A549 (cell line): ENCODE results near the gene LMF1. TPM values are rescaled to one million over a fixed set of nuclear protein-coding genes. Genes with fewer than 3 reads are reported as not detected.

ENCODE experiments used
- ATAC-seq, 2 experiments: fragments of 200-7000 bp in 1 of 2; fragments of >200 bp in 1 of 2; cut with Nextera tagmentation in 1 of 2; cut with Tn5 transposase in 1 of 2; 3 replicates each; pipeline versions ENCODE4 v1.8.0 to v1.9.1; 2018 to 2020; ENCODE audit warnings: mild to moderate bottlenecking in 1 of 2, moderate library complexity in 1 of 2
- CTCF ChIA-PET: fragments of 300-600 bp; sonication (Branson Sonifier 250); formaldehyde crosslinking; extraction: SDS; loops from one replicate; lab custom pipeline; 2021; ENCODE audit warnings: antibody characterized with exemption, inconsistent platforms; lab: Yijun Ruan, JAX
- POLR2A ChIA-PET: fragments of 350-600 bp; formaldehyde crosslinking; extraction: SDS; loops from one replicate; lab custom pipeline; 2021; ENCODE audit warnings: antibody characterized with exemption, inconsistent platforms; lab: Yijun Ruan, JAX
- DNase-seq, 2 experiments: peaks; one replicate each; pipeline versions ENCODE4 v3.0.0 to v3.0.0-alpha.2; 2011 to 2016; ENCODE audit warnings: low read depth in 1 of 2, low spot score in 1 of 2
- FAIRE-seq: peaks from 2 replicates; lab custom pipeline; 2011; peaks lifted over from hg19 to GRCh38; lab: Jason Lieb, UNC
- H3K27ac ChIP-seq, 2 experiments: fragments of >200 bp; sonication (Bioruptor Twin); formaldehyde crosslinking; 3 replicates each; pipeline ENCODE4 v1.5.1; 2016 to 2017
- H3K4me1 ChIP-seq: fragments of >200 bp; sonication (Bioruptor Twin); formaldehyde crosslinking; 3 replicates; pipeline ENCODE4 v1.6.1; 2016
- H3K4me2 ChIP-seq: fragments of >200 bp; sonication (Bioruptor Twin); formaldehyde crosslinking; 3 replicates; pipeline ENCODE4 v1.6.1; 2016
- H3K4me3 ChIP-seq: fragments of >200 bp; sonication (Bioruptor Twin); formaldehyde crosslinking; 3 replicates; pipeline ENCODE4 v1.5.1; 2016
- H3K9me3 ChIP-seq: fragments of >200 bp; sonication (Bioruptor Twin); formaldehyde crosslinking; 3 replicates; pipeline ENCODE4 v1.6.1; 2016
- BHLHE40 ChIP-seq: IDR thresholded peaks from 2 replicates; pipeline ENCODE4 v1.6.1; 2012; ENCODE audit warnings: low read depth, low read length, inconsistent platforms
- CBX2 ChIP-seq: fragments of 200-600 bp; sonication (generic); IDR thresholded peaks from 2 replicates; pipeline ENCODE4 v1.6.1; 2016; ENCODE audit warnings: low read depth, mild to moderate bottlenecking, borderline replicate concordance
- CHD2 ChIP-seq: fragments of 150-350 bp; IDR thresholded peaks from 2 replicates; pipeline ENCODE4 v1.6.1; 2014; ENCODE audit warnings: low read length; ENCODE audit not compliant: partially characterized antibody
- CHD4 ChIP-seq: fragments of 200-600 bp; sonication (generic); IDR thresholded peaks from 2 replicates; pipeline ENCODE4 v1.6.1; 2016; ENCODE audit warnings: antibody characterized with exemption, mild to moderate bottlenecking, borderline replicate concordance
- GATA3 ChIP-seq: IDR thresholded peaks from 2 replicates; pipeline ENCODE4 v1.6.1; 2012; ENCODE audit warnings: borderline replicate concordance
- HEYL ChIP-seq: fragments of 250-450 bp; sonication (Bioruptor Pico); IDR thresholded peaks from 2 replicates; pipeline ENCODE4 v1.8.0; 2021; ENCODE audit warnings: mild to moderate bottlenecking, moderate library complexity
- JUN ChIP-seq, 2 experiments: fragments of >200 bp; sonication (Bioruptor Twin); formaldehyde crosslinking; IDR thresholded peaks; 2 replicates in 1 of 2; 3 replicates in 1 of 2; pipeline ENCODE4 v1.6.1; 2016 to 2017
- JUNB ChIP-seq: fragments of >200 bp; sonication (Bioruptor Twin); formaldehyde crosslinking; IDR thresholded peaks from 2 replicates; pipeline ENCODE4 v1.6.1; 2016
- KDM5A ChIP-seq: fragments of 200-600 bp; sonication (generic); IDR thresholded peaks from 2 replicates; pipeline ENCODE4 v1.6.1; 2016; ENCODE audit warnings: antibody characterized with exemption, mild to moderate bottlenecking
- MAFK ChIP-seq: fragments of 450-650 bp; IDR thresholded peaks from 2 replicates; pipeline ENCODE4 v1.6.1; 2014; ENCODE audit not compliant: partially characterized antibody
- NPAS2 ChIP-seq: fragments of 250-450 bp; sonication (Bioruptor Pico); IDR thresholded peaks from 2 replicates; pipeline ENCODE4 v1.8.0; 2022; ENCODE audit warnings: mild to moderate bottlenecking, moderate library complexity, borderline replicate concordance
- NR3C1 ChIP-seq: fragments of >200 bp; sonication (Bioruptor Twin); formaldehyde crosslinking; IDR thresholded peaks from 3 replicates; pipeline ENCODE4 v1.6.1; 2017
- RARB ChIP-seq: fragments of 250-450 bp; sonication (Bioruptor Pico); IDR thresholded peaks from 2 replicates; pipeline ENCODE4 v1.8.0; 2021; ENCODE audit warnings: mild to moderate bottlenecking, moderate library complexity
- RCOR1 ChIP-seq: fragments of 150-350 bp; IDR thresholded peaks from 2 replicates; pipeline ENCODE4 v1.6.1; 2014; ENCODE audit warnings: antibody characterized with exemption, low read length, low read depth
- RFX5 ChIP-seq: fragments of 450-650 bp; IDR thresholded peaks from 2 replicates; pipeline ENCODE4 v1.7.1; 2014; ENCODE audit warnings: antibody characterized with exemption, mild to moderate bottlenecking, moderate library complexity
- TFCP2L1 ChIP-seq: fragments of 250-450 bp; sonication (Bioruptor Pico); IDR thresholded peaks from 2 replicates; pipeline ENCODE4 v1.5.0; 2021; ENCODE audit warnings: mild to moderate bottlenecking
- TP53 ChIP-seq: fragments of 250-450 bp; sonication (Bioruptor Pico); IDR thresholded peaks from 2 replicates; pipeline ENCODE4 v1.5.0; 2021; ENCODE audit warnings: mild to moderate bottlenecking, moderate library complexity
- ZFP36 ChIP-seq: fragments of 450-650 bp; IDR thresholded peaks from 2 replicates; pipeline ENCODE4 v1.6.1; 2014; ENCODE audit warnings: borderline replicate concordance; ENCODE audit not compliant: partially characterized antibody
- ZNF302 ChIP-seq: fragments of 250-450 bp; sonication (Bioruptor Pico); IDR thresholded peaks from 2 replicates; pipeline ENCODE4 v1.9.0; 2021; ENCODE audit warnings: inconsistent platforms, mild to moderate bottlenecking, moderate library complexity
- WGBS: methylation state at CpG from one replicate; pipeline ENCODE4 v1.1.6; 2017; ENCODE audit errors: missing lambda C conversion rate; 5-methylcytosine and 5-hydroxymethylcytosine counted together
- polyA plus RNA-seq, 4 experiments: library from polyadenylated mRNA; depleted of rRNA in 3 of 4; stranded (reverse); fragments of >200 nt; fragmentation: RNase III in 1 of 4; extraction: RNeasy Plus Mini Kit Qiagen cat#74134 plus additional on column Dnase treatment in 1 of 4; gene quantifications; 2 replicates in 3 of 4; 3 replicates in 1 of 4; pipeline ENCODE4 v1.2.3, GENCODE V29; 2011 to 2017
- TF ChIP-seq, protein P1 (sequence below): IDR thresholded peaks from 2 replicates; pipeline ENCODE4 v1.6.1; 2012
- TF ChIP-seq, protein P2 (sequence below): fragments of >200 bp; sonication (Bioruptor Twin); formaldehyde crosslinking; IDR thresholded peaks from 3 replicates; pipeline ENCODE4 v1.5.1; 2016
- TF ChIP-seq, protein P3 (sequence below): fragments of 150-350 bp; IDR thresholded peaks from 2 replicates; pipeline ENCODE4 v1.6.1; 2014; ENCODE audit warnings: low read depth, mild to moderate bottlenecking, low read length

The LMF1 gene
- polyA plus RNA-seq, 2 of the 4 experiments (the other 2 are of a cell fraction), result 8.8 to 10.9 TPM

DNA sequence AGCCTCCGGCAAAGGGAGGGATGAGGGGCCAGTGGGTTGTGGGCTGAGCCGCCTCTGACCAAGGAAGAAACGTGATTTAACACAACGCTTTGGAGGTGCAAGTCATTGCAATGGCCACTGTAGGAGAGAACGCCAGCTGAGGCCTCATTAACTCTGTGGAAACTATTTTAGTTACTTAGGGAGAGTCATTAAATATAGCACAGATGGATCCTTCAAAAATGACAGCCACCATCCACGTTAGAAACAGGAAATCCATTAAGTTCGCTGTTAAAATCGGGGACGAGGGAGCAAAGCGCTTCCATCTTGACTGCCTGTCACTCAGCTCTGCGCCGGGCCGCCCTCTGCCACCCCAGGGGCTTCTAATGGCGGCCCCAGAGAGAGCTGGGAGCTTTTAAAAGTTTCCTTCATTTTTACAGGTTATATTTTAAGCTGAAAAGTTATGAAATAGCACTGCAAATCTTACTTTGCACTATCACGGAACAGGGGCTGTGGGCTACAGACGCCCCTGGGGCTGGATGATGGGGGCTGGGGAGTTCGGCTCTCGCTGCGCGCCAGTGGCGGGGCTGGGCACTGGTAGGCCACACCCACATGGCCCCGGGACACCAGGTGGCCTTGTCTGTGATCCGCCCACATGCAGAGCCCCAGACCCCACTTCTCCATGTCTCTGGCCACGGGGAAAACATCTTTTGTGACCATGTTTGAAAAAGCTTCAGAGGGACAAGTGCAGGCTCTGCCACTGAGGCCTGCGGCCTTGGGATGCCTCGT, 54.6 kb downstream of the LMF1 start:
- no peak for FAIRE-seq
- ATAC-seq, result no peak
- POLR2A ChIA-PET, result no interaction called here
- H3K4me3 ChIP-seq, result no peak overlapping the region
- TF ChIP-seq, protein P1, sequence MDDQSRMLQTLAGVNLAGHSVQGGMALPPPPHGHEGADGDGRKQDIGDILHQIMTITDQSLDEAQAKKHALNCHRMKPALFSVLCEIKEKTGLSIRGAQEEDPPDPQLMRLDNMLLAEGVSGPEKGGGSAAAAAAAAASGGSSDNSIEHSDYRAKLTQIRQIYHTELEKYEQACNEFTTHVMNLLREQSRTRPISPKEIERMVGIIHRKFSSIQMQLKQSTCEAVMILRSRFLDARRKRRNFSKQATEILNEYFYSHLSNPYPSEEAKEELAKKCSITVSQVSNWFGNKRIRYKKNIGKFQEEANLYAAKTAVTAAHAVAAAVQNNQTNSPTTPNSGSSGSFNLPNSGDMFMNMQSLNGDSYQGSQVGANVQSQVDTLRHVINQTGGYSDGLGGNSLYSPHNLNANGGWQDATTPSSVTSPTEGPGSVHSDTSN, result no peak
- TF ChIP-seq JUN (IDR thresholded peaks at IDR 0.05) (no peak), TFCP2L1 (CRISPR knock-in tag) (no peak), RCOR1 (no peak), BHLHE40 (no peak), CBX2 (no peak), ZNF302 (CRISPR knock-in tag) (no peak), NR3C1 (no peak), ZFP36 (no peak), HEYL (no peak), RFX5 (no peak), TP53 (no peak), CHD2 (no peak), KDM5A (no peak), JUNB (no peak), RARB (CRISPR knock-in tag) (no peak), NPAS2 (no peak)
- TF ChIP-seq, protein P2, sequence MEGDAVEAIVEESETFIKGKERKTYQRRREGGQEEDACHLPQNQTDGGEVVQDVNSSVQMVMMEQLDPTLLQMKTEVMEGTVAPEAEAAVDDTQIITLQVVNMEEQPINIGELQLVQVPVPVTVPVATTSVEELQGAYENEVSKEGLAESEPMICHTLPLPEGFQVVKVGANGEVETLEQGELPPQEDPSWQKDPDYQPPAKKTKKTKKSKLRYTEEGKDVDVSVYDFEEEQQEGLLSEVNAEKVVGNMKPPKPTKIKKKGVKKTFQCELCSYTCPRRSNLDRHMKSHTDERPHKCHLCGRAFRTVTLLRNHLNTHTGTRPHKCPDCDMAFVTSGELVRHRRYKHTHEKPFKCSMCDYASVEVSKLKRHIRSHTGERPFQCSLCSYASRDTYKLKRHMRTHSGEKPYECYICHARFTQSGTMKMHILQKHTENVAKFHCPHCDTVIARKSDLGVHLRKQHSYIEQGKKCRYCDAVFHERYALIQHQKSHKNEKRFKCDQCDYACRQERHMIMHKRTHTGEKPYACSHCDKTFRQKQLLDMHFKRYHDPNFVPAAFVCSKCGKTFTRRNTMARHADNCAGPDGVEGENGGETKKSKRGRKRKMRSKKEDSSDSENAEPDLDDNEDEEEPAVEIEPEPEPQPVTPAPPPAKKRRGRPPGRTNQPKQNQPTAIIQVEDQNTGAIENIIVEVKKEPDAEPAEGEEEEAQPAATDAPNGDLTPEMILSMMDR, result no peak
- TF ChIP-seq, protein P3, sequence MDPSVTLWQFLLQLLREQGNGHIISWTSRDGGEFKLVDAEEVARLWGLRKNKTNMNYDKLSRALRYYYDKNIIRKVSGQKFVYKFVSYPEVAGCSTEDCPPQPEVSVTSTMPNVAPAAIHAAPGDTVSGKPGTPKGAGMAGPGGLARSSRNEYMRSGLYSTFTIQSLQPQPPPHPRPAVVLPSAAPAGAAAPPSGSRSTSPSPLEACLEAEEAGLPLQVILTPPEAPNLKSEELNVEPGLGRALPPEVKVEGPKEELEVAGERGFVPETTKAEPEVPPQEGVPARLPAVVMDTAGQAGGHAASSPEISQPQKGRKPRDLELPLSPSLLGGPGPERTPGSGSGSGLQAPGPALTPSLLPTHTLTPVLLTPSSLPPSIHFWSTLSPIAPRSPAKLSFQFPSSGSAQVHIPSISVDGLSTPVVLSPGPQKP, result no peak
- no peak for DNase-seq
- no peaks in the 10 kb centered on the region for H3K9me3 ChIP-seq
- CTCF ChIA-PET, result no interaction called here
- H3K4me1 ChIP-seq, result no peaks in the 10 kb centered on the region
- H3K4me2 ChIP-seq, result no peak overlapping the region
- WGBS, result 84% methylated on average over 26 of the region's 26 CpGs
- no peak overlapping the region for H3K27ac ChIP-seq

DNA sequence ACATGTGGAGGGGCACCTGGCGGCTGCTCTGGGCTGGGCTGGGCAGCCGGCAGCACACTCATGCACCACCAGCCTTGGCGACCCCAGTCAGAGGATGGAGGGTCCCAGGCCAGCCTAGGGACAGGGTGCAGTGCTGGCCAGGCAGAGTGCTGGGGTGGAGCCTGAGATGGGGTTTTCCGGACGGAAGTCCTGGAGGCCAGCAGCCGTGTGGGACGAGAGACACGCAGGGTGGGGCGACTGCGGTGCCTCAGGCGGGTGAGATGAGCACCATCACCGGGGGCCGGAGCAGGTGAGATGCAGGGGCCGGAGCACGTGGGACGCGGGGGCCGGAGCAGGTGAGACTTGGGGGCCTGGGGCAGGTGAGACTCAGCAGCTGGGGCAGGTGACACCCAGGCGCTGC, 55.2 kb downstream of the LMF1 start:
- Histone ChIP-seq H3K4me1 (no peaks in the 10 kb centered on the region), H3K9me3 (no peaks in the 10 kb centered on the region), H3K4me3 (no peak overlapping the region), H3K4me2 (no peak overlapping the region), H3K27ac (no peak overlapping the region)
- DNase-seq, result no peak
- TF ChIP-seq, protein P1, result no peak
- no peak for TF ChIP-seq CHD4
- TF ChIP-seq GATA3, result no peak
- TF ChIP-seq MAFK, result no peak
- no peak for FAIRE-seq
- no peak for ATAC-seq
- ChIA-PET POLR2A (no interaction called here), CTCF (no interaction called here)
- WGBS, result 76% methylated on average over 19 of the region's 19 CpGs
